ENCODE results near the gene ANKDD1B. TPM values are rescaled to one million over a fixed set of nuclear protein-coding genes. Genes with fewer than 3 reads are reported as not detected.
A peak's percentile ranks its signal among the peaks of the same experiment; 100 is the strongest.

ANKDD1B gene
- total RNA-seq, 1 donor from 2014 or later, result 1.6 TPM

DNA sequence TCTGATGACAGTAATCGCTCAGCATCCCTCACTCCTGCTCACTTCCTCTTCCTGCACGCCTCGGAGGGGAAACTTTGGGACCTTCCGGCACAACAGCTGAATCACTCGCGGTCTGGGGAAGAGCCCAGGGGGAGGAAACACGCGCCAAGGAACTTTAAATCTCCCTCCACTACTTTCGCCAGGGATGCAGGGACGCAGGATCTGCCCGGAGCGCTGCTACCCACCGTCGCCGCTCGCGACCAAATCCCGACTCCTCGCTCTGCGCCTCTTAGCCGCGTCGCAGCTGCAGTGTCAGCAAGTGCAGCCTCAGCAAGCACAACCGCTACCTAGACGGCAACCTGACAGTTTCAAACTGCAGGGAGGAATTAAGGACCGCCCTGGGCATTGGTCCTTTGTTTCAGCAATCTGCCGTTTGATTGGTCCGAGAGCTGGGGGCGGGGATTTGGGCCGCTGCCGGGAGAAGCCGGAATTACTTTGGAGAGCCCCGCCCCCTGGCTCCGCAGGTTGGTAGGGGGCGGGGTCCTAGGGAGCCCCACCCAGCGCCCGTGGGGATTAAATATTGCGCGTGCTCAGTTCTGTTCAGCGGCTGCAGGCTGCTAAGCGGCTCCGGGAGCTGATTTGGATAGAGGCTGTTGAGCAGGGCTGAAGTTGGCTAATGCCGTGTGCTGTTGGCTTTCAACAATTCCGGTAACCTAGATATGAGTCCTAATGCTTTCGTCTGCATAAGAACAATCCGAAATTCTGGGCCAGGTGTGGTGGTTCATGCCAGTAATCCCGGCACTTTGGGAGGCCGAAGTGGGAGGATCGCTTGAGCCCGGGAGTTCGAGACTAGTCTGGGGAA lies 106.0 kb downstream of the ANKDD1B start, which contains the start of gene POC5:
Gene POC5, minus strand, starts transcription at position 356 of the 841 bp plus-strand sequence. CDS start 4,500 bp downstream, outside the sequence.
- no peaks in the 10 kb centered on the region for H3K9me3 Mint-ChIP-seq
- H3K4me3 Mint-ChIP-seq, result peak within 1 kb of the TSS; percentile 99
- peaks cover 9% of the 10 kb centered on the region for H3K36me3 Mint-ChIP-seq
- DNase-seq (ENCODE audit: extremely low spot score, unreplicated experiment), result peak; percentile 97
- peak within 1 kb of the TSS; percentile 99 for H3K27ac Mint-ChIP-seq
- TF ChIP-seq, protein P1, sequence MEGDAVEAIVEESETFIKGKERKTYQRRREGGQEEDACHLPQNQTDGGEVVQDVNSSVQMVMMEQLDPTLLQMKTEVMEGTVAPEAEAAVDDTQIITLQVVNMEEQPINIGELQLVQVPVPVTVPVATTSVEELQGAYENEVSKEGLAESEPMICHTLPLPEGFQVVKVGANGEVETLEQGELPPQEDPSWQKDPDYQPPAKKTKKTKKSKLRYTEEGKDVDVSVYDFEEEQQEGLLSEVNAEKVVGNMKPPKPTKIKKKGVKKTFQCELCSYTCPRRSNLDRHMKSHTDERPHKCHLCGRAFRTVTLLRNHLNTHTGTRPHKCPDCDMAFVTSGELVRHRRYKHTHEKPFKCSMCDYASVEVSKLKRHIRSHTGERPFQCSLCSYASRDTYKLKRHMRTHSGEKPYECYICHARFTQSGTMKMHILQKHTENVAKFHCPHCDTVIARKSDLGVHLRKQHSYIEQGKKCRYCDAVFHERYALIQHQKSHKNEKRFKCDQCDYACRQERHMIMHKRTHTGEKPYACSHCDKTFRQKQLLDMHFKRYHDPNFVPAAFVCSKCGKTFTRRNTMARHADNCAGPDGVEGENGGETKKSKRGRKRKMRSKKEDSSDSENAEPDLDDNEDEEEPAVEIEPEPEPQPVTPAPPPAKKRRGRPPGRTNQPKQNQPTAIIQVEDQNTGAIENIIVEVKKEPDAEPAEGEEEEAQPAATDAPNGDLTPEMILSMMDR (conservative IDR thresholded peaks at IDR 0.05), result no peak
- peaks cover 19% of the 10 kb centered on the region for H3K27me3 Mint-ChIP-seq
- H3K4me1 Mint-ChIP-seq (ENCODE audit: unreplicated experiment), result peaks cover 15% of the 10 kb centered on the region

DNA sequence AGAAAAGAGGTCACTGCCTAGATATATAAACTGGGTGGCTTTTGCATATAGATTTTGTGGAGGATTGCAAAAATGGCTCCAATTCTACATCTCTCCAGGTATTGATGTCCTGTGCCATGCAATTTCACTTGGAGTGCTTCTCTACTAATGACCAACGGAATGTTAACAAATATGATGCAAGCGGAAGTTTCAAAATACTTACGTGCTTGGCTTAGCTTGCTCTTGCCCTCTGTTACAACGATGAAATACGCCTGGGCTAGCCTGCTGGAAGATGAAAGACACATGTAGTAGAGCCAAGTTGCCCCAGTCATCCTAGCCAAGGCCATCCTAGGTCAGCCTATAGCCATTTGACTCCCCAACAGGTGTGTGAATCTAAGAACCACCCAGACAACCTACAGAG lies 109.6 kb downstream of the ANKDD1B start:
- no peak overlapping the region for H3K4me3 Mint-ChIP-seq
- no peaks in the 10 kb centered on the region for H3K36me3 Mint-ChIP-seq
- no peak overlapping the region for H3K27ac Mint-ChIP-seq
- no peak for DNase-seq (ENCODE audit: extremely low spot score, unreplicated experiment)
- TF ChIP-seq, protein P1 (conservative IDR thresholded peaks at IDR 0.05), result no peak
- peaks cover 25% of the 10 kb centered on the region for H3K27me3 Mint-ChIP-seq
- H3K4me1 Mint-ChIP-seq (ENCODE audit: unreplicated experiment), result peaks cover 2% of the 10 kb centered on the region
- H3K9me3 Mint-ChIP-seq, result no peaks in the 10 kb centered on the region

Other genes with a start within 250 kb of the ANKDD1B start
- 55.6 and 66.0 TPM in 2 replicates for gene CERT1, start 99.8 kb upstream of the ANKDD1B start, total RNA-seq (ENCODE audit: low replicate concordance)
- gene POLK, start 99.6 kb upstream of the ANKDD1B start, total RNA-seq (ENCODE audit: low replicate concordance), result 13.8 and 21.2 TPM in 2 replicates
- 9.9 and 16.0 TPM in 2 replicates for gene POC5, start 106.0 kb downstream of the ANKDD1B start, total RNA-seq (ENCODE audit: low replicate concordance)

All from type B pancreatic cell (in vitro differentiated cells).